HCT116 (cell line): ENCODE measurements around the gene PRRT1B. TPM values are rescaled to one million over a fixed set of nuclear protein-coding genes. Genes with fewer than 3 reads are reported as not detected.

Experiments used
- ATAC-seq: fragments of 200-7000 bp; cut with Tn5 transposase; 2 replicates; pipeline ENCODE4 v1.9.1; 2020; ENCODE audit warnings: mild to moderate bottlenecking, moderate library complexity
- BruUV-seq: library from RNA; stranded (reverse); fragments of 400-500 nt; replicated peaks from 2 replicates; lab custom pipeline; 2021; lab: Mats Ljungman, UMichigan
- CTCF ChIA-PET: fragments of 300-600 bp; sonication (Branson Sonifier 250); formaldehyde crosslinking; loops from one replicate; lab custom pipeline; 2021; ENCODE audit warnings: antibody characterized with exemption; lab: Charles Lee
- POLR2A ChIA-PET: fragments of 300-600, 350-600 bp; sonication (Branson Sonifier 250); formaldehyde crosslinking; loops from one replicate; lab custom pipeline; 2021; ENCODE audit warnings: antibody characterized with exemption; lab: Charles Lee
- RAD21 ChIA-PET, 2 experiments: fragments of 300-600 bp; sonication (Branson Sonifier 250); formaldehyde crosslinking; loops; one replicate each; lab custom pipeline; 2023; ENCODE audit warnings: low total read pairs in 2 of 2; ENCODE audit not compliant: uncharacterized antibody in 2 of 2, unreplicated experiment in 2 of 2, low non-redundant PET in 1 of 2; lab: Charles Lee
- DNase-seq: peaks from one replicate; pipeline ENCODE4 v3.0.0-alpha.2; 2010; ENCODE audit warnings: low read depth, low spot score
- H2AFZ ChIP-seq: fragments of 200-600 bp; shearing (Covaris generic), sonication (generic); 2 replicates; pipeline ENCODE4 v1.6.1; 2017; ENCODE audit warnings: low read depth, mixed run types, mixed read lengths, antibody characterized with exemption, low read length; ENCODE audit not compliant: poor library complexity, severe bottlenecking
- H3K27ac ChIP-seq: 2 replicates; pipeline ENCODE4 v1.5.1; 2012; ENCODE audit warnings: low read depth, low read length
- H3K27me3 ChIP-seq: fragments of 200-600 bp; sonication (generic); 2 replicates; pipeline ENCODE4 v1.6.1; 2016; ENCODE audit warnings: mixed run types, low read length, mixed read lengths; ENCODE audit not compliant: insufficient read depth
- H3K36me3 ChIP-seq, 2 experiments: fragments of 200-500 bp in 1 of 2; fragments of 200-600 bp in 1 of 2; sonication (Bioruptor generic) in 1 of 2; sonication (generic) in 1 of 2; 2 replicates each; pipeline versions ENCODE4 v1.5.1 to v1.6.1; 2014 to 2016; ENCODE audit warnings: low read length in 2 of 2, inconsistent platforms in 1 of 2, mixed read lengths in 1 of 2, mixed run types in 1 of 2; ENCODE audit not compliant: insufficient read depth in 2 of 2, control insufficient read depth in 1 of 2
- H3K4me1 ChIP-seq, 2 experiments: fragments of 200-600 bp in 1 of 2; sonication (generic) in 1 of 2; 2 replicates each; pipeline versions ENCODE4 v1.5.1 to v1.6.1; 2012 to 2017; ENCODE audit warnings: low read length in 2 of 2, inconsistent platforms in 1 of 2, mild to moderate bottlenecking in 1 of 2, mixed read lengths in 1 of 2, mixed run types in 1 of 2, moderate library complexity in 1 of 2; ENCODE audit not compliant: insufficient read depth in 2 of 2, control insufficient read depth in 1 of 2
- H3K4me2 ChIP-seq: fragments of 200-600 bp; sonication (generic); 2 replicates; pipeline ENCODE4 v1.6.1; 2017; ENCODE audit warnings: mixed run types, low read length, mixed read lengths
- H3K4me3 ChIP-seq, 2 experiments: fragments of 200-600 bp in 1 of 2; sonication (generic) in 1 of 2; replicated peaks in 1 of 2; 2 replicates each; pipeline ENCODE4 v1.5.1; 2011 to 2016; ENCODE audit warnings: low read length in 2 of 2, control low read depth in 1 of 2, low read depth in 1 of 2, mild to moderate bottlenecking in 1 of 2, mixed read lengths in 1 of 2, mixed run types in 1 of 2
- H3K79me2 ChIP-seq: fragments of 200-600 bp; sonication (generic); 2 replicates; pipeline ENCODE4 v1.6.1; 2017; ENCODE audit warnings: mild to moderate bottlenecking, mixed run types, low read length, moderate library complexity, mixed read lengths; ENCODE audit not compliant: insufficient read depth
- H3K9ac ChIP-seq: fragments of 200-600 bp; sonication (generic); 2 replicates; pipeline ENCODE4 v1.6.1; 2016; ENCODE audit warnings: low read length, mixed read lengths
- H3K9me2 ChIP-seq: fragments of 200-600 bp; sonication (generic), shearing (Covaris generic); 2 replicates; pipeline ENCODE4 v1.6.1; 2017; ENCODE audit warnings: mixed run types, mild to moderate bottlenecking, moderate library complexity; ENCODE audit not compliant: insufficient read depth
- H3K9me3 ChIP-seq, 2 experiments: fragments of 200-500 bp in 1 of 2; fragments of 200-600 bp in 1 of 2; sonication (Bioruptor generic) in 1 of 2; sonication (generic) in 1 of 2; 2 replicates each; pipeline ENCODE4 v1.6.1; 2014 to 2017; ENCODE audit warnings: low read length in 2 of 2, mixed read lengths in 2 of 2, inconsistent platforms in 1 of 2, low read depth in 1 of 2, mild to moderate bottlenecking in 1 of 2, mixed run types in 1 of 2, moderate library complexity in 1 of 2; ENCODE audit not compliant: control insufficient read depth in 1 of 2, insufficient read depth in 1 of 2
- H4K20me1 ChIP-seq: fragments of 200-600 bp; sonication (generic), shearing (Covaris generic); 2 replicates; pipeline ENCODE4 v1.6.1; 2017; ENCODE audit warnings: mixed run types, mild to moderate bottlenecking, moderate library complexity; ENCODE audit not compliant: insufficient read depth
- ATF3 ChIP-seq: IDR thresholded peaks from 2 replicates; pipeline ENCODE4 v1.6.1; 2012
- CBX3 ChIP-seq: IDR thresholded peaks from 2 replicates; pipeline ENCODE4 v1.6.1; 2012; ENCODE audit warnings: low read depth
- CEBPB ChIP-seq: IDR thresholded peaks from 2 replicates; pipeline ENCODE4 v1.6.1; 2012; ENCODE audit warnings: low read depth
- CTCF ChIP-seq, 3 experiments: fragments of 200-600 bp in 1 of 3; sonication (generic) in 1 of 3; IDR thresholded peaks in 2 of 3; conservative IDR thresholded peaks in 1 of 3; 2 replicates each; pipeline ENCODE4 v1.5.1; 2012 to 2017; ENCODE audit warnings: low read depth in 2 of 3, low read length in 2 of 3, antibody characterized with exemption in 1 of 3, borderline replicate concordance in 1 of 3, control low read depth in 1 of 3, mild to moderate bottlenecking in 1 of 3, mixed read lengths in 1 of 3, mixed run types in 1 of 3, moderate library complexity in 1 of 3; ENCODE audit not compliant: insufficient read depth in 1 of 3
- EGR1 ChIP-seq: IDR thresholded peaks from 2 replicates; pipeline ENCODE4 v1.6.1; 2012; ENCODE audit warnings: low read depth
- ELF1 ChIP-seq: IDR thresholded peaks from 2 replicates; pipeline ENCODE4 v1.6.1; 2012; ENCODE audit warnings: low read depth, borderline replicate concordance
- EZH2 ChIP-seq: fragments of 200-600 bp; sonication (generic); IDR thresholded peaks from 2 replicates; pipeline ENCODE4 v1.6.1; 2017; ENCODE audit warnings: antibody characterized with exemption, mixed run types
- EZH2phosphoT487 ChIP-seq: fragments of 200-600 bp; IDR thresholded peaks from 2 replicates; pipeline ENCODE4 v1.6.1; 2018; ENCODE audit warnings: antibody characterized with exemption, borderline replicate concordance
- JUND ChIP-seq: IDR thresholded peaks from 2 replicates; pipeline ENCODE4 v1.6.1; 2012
- POLR2AphosphoS5 ChIP-seq: IDR thresholded peaks from 2 replicates; pipeline ENCODE4 v1.6.1; 2011; ENCODE audit warnings: mild to moderate bottlenecking, low read depth, low read length, moderate library complexity
- RAD21 ChIP-seq: IDR thresholded peaks from 2 replicates; pipeline ENCODE4 v1.6.1; 2012; ENCODE audit warnings: low read depth, mild to moderate bottlenecking
- SIN3A ChIP-seq: IDR thresholded peaks from 2 replicates; pipeline ENCODE4 v1.6.1; 2012; ENCODE audit warnings: low read depth
- SRF ChIP-seq: IDR thresholded peaks from 2 replicates; pipeline ENCODE4 v1.6.1; 2012; ENCODE audit warnings: low read depth
- YY1 ChIP-seq: IDR thresholded peaks from 2 replicates; pipeline ENCODE4 v1.6.1; 2011; ENCODE audit warnings: low read length, low read depth, moderate library complexity, mild to moderate bottlenecking; ENCODE audit not compliant: insufficient replicate concordance; ENCODE audit errors: extremely low read depth
- ZBTB33 ChIP-seq: IDR thresholded peaks from 2 replicates; pipeline ENCODE4 v1.6.1; 2011; ENCODE audit warnings: mild to moderate bottlenecking, low read length, moderate library complexity; ENCODE audit not compliant: insufficient replicate concordance; ENCODE audit errors: extremely low read depth
- ZFX ChIP-seq: fragments of 450-650 bp; IDR thresholded peaks from 2 replicates; pipeline ENCODE4 v1.6.1; 2017
- ZNF274 ChIP-seq: fragments of 200-500 bp; sonication (Bioruptor generic); IDR thresholded peaks from 2 replicates; pipeline ENCODE4 v1.6.1; 2014; ENCODE audit warnings: mild to moderate bottlenecking, low read depth, low read length, inconsistent platforms
- intact Hi-C: fragments of 100-400 bp; cut with micrococcal nuclease; formaldehyde crosslinking; loops from 2 replicates; pipeline ENCODE4 v1.10.0; 2022
- total RNA-seq: library from RNA; stranded (reverse); gene quantifications from one replicate; pipeline ENCODE4 v1.2.1, GENCODE V29; 2021; ENCODE audit not compliant: unreplicated experiment

The PRRT1B gene
- total RNA-seq, 1 experiment from 2014 or later: not detected

GRCh38 chr9:131562032-131562959, 17.0 kb downstream of the PRRT1B start:
- TF ChIP-seq EZH2phosphoT487 (no peak), ELF1 (no peak), RAD21 (no peak), ATF3 (no peak), SRF (no peak), CBX3 (no peak), POLR2AphosphoS5 (no peak), JUND (no peak), EZH2 (no peak), ZBTB33 (no peak), CEBPB (no peak), CTCF (IDR thresholded peaks at IDR 0.05 in 2 of 3, conservative IDR thresholded peaks at IDR 0.05 in 1 of 3; ENCODE audit: borderline replicate concordance in 1 of 3, insufficient read depth in 1 of 3, low read depth in 2 of 3, low read length in 2 of 3) (no peak), EGR1 (no peak), ZNF274 (no peak), YY1 (no peak), ZFX (no peak), SIN3A (no peak)
- H3K9ac ChIP-seq: no peak overlapping the region
- no TSS peak for BruUV-seq
- ChIA-PET CTCF (no interaction called here), RAD21 (no interaction called here), POLR2A (no interaction called here)
- no peak for DNase-seq
- no peak overlapping the region for H3K27ac ChIP-seq
- H3K4me2 ChIP-seq: no peak overlapping the region
- no peaks in the 10 kb centered on the region for H3K4me1 ChIP-seq
- no peaks in the 10 kb centered on the region for H3K9me2 ChIP-seq
- H3K4me3 ChIP-seq: no peak overlapping the region
- H3K27me3 ChIP-seq: no peaks in the 10 kb centered on the region
- H3K79me2 ChIP-seq: no peaks in the 10 kb centered on the region
- ATAC-seq: no peak
- H2AFZ ChIP-seq: no peak overlapping the region
- peaks cover 0 to 4% of the 10 kb centered on the region in 2 experiments; a peak in 1 of 4 replicates for H3K9me3 ChIP-seq
- H4K20me1 ChIP-seq: no peaks in the 10 kb centered on the region
- no peaks in the 10 kb centered on the region for H3K36me3 ChIP-seq
- intact Hi-C loops: no loop called here
